Erythroblast (primary cell): ENCODE results near the gene SAFB2.

ENCODE experiments used
- GATA1 ChIP-seq: IDR thresholded peaks from 2 replicates; pipeline ENCODE4 v1.6.1; 2011; ENCODE audit warnings: low read depth, mild to moderate bottlenecking, control low read depth, low read length, moderate library complexity
- POLR2A ChIP-seq: IDR thresholded peaks from 2 replicates; pipeline ENCODE4 v1.6.1; 2011; ENCODE audit warnings: mild to moderate bottlenecking, low read length

- no peak for TF ChIP-seq POLR2A
- no peak for TF ChIP-seq GATA1
Measured at GRCh38 chr19:5595745-5596144, 26.8 kb downstream of the SAFB2 start.
